ENCODE results near the gene DLD.
A peak's percentile ranks its signal among the peaks of the same experiment; 100 is the strongest.

Gene DLD

GRCh38 chr7:107850643-107851042 is 40.3 kb upstream of the DLD start:
- H3K4me3 ChIP-seq (ENCODE audit: low read depth, low read length): no peak overlapping the region
- no peak for TF ChIP-seq CTCF (IDR thresholded peaks at IDR 0.05; ENCODE audit: insufficient read depth, low read depth, low read length, missing control alignments)
- DNase-seq (ENCODE audit: low read depth): no peak

- H3K4me3 ChIP-seq (ENCODE audit: low read depth, low read length): no peak overlapping the region
- TF ChIP-seq CTCF (IDR thresholded peaks at IDR 0.05; ENCODE audit: insufficient read depth, low read depth, low read length, missing control alignments): no peak
- DNase-seq (ENCODE audit: low read depth): no peak
Observed at GRCh38 chr7:107854454-107854853, 36.5 kb upstream of the DLD start.

- no peak for DNase-seq (ENCODE audit: low read depth)
- no peak overlapping the region for H3K4me3 ChIP-seq (ENCODE audit: low read depth, low read length)
- no peak for TF ChIP-seq CTCF (IDR thresholded peaks at IDR 0.05; ENCODE audit: insufficient read depth, low read depth, low read length, missing control alignments)
Observed at GRCh38 chr7:107854989-107855388, 36.0 kb upstream of the DLD start.

GRCh38 chr7:107856806-107857540 is 34.0 kb upstream of the DLD start:
- no peak overlapping the region for H3K4me3 ChIP-seq (ENCODE audit: low read depth, low read length)
- peak; percentile 70 for DNase-seq (ENCODE audit: low read depth)
- no peak for TF ChIP-seq CTCF (IDR thresholded peaks at IDR 0.05; ENCODE audit: insufficient read depth, low read depth, low read length, missing control alignments)

- no peak overlapping the region for H3K4me3 ChIP-seq (ENCODE audit: low read depth, low read length)
- no peak for DNase-seq (ENCODE audit: low read depth)
- TF ChIP-seq CTCF (IDR thresholded peaks at IDR 0.05; ENCODE audit: insufficient read depth, low read depth, low read length, missing control alignments): no peak
Observed at GRCh38 chr7:107857541-107857912, 33.5 kb upstream of the DLD start.

- H3K4me3 ChIP-seq (ENCODE audit: low read depth, low read length): no peak overlapping the region
- no peak for DNase-seq (ENCODE audit: low read depth)
- TF ChIP-seq CTCF (IDR thresholded peaks at IDR 0.05; ENCODE audit: insufficient read depth, low read depth, low read length, missing control alignments): no peak
Observed at GRCh38 chr7:107858280-107858679, 32.7 kb upstream of the DLD start.

Data from GM12865 (cell line).